Measurements from ENCODE around the gene RNF150.
"Not testable (repeated sequence)": the region's sequence is repeated elsewhere in the genome, so short reads cannot be mapped to it uniquely, and the experiment has no call there.

Gene RNF150
- total RNA-seq, result 0 to 0.04 reads per million in 2 experiments

GRCh38 chr4:141133146-141133998, at the start of gene RNF150:
TSS of gene RNF150 (minus strand) at chr4:141133469.
- peak; percentile 3 for DNase-seq (ENCODE audit: low read depth)

GRCh38 chr4:141180991-141181761, 47.9 kb upstream of the RNF150 start:
- DNase-seq (ENCODE audit: low read depth), result no peak

DNA sequence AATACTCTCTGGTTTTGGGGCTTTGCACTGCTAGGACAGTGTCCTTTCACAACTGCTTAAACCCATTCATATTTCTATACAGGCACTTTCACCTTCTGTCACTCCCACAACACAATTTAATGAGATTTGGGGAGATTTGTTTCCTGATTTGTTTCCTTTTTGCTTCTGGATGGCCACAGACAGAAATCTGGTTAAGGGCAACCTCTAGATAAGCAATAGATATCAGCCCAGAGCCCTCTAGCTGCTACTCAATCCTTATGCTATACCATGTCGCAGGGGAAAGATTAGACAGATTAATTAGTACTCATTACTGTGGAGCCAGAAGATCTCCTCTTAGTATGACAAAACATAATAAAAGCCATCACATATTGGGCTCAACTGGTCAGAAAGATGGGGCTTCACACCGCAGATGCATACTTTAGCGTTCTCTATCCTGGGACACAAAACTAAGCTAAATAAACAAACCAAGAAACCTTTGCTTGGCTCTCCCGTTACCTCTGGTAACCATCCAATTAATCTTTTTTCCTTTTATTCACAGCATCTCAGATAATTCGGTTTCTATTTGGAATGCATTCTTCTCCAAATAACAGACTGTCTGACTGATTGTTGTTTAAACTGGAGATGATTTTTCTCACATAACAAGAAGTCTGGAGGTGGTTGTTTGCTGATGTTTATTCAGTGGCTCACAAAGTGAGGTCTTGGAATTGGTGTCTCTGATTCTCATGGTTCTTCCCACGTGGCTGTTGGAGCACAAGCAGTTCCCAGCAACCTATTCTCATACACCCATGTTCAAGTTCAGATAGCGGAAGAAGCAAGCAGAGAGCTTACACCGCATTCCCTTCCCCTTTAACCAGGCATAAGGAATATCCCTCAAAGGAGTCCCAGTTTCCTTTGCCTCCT, 46.5 kb upstream of the RNF150 start:
- DNase-seq (ENCODE audit: low read depth), result no peak

GRCh38 chr4:141177171-141177570, 43.9 kb upstream of the RNF150 start:
- no peak for DNase-seq (ENCODE audit: low read depth)

- no peak for DNase-seq (ENCODE audit: low read depth)
Measured at GRCh38 chr4:141174457-141174856, 41.2 kb upstream of the RNF150 start.

DNA sequence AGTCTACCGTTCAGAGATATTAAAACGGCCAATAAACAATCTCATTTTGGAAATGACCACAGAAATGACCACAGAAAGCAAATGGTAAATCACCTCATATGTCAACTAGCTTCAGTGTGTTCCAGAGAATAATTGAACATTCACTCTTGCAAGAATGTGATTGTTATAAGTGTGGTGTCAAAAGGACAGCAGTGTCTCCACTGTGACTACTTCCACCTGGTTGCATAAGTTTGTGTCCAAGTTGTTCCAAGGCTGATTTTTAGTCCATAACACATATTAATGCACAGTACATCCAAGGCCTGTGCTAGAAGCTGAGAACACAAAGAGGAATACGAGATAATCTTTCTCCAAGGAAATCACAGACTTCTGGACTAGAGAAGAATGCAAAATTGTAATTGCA, 37.4 kb upstream of the RNF150 start:
- DNase-seq (ENCODE audit: low read depth), result no peak

GRCh38 chr4:141169391-141169790, 36.1 kb upstream of the RNF150 start:
- no peak for DNase-seq (ENCODE audit: low read depth)

GRCh38 chr4:141165001-141165400, 31.7 kb upstream of the RNF150 start:
- DNase-seq (ENCODE audit: low read depth), result not testable (repeated sequence)

GRCh38 chr4:141159027-141159426, 25.8 kb upstream of the RNF150 start:
- DNase-seq (ENCODE audit: low read depth), result no peak

GRCh38 chr4:141158219-141158618, 24.9 kb upstream of the RNF150 start:
- DNase-seq (ENCODE audit: low read depth), result no peak

- DNase-seq (ENCODE audit: low read depth), result no peak
Measured at GRCh38 chr4:141155586-141155985, 22.3 kb upstream of the RNF150 start.

- no peak for DNase-seq (ENCODE audit: low read depth)
Measured at GRCh38 chr4:141154725-141155124, 21.5 kb upstream of the RNF150 start.

DNA sequence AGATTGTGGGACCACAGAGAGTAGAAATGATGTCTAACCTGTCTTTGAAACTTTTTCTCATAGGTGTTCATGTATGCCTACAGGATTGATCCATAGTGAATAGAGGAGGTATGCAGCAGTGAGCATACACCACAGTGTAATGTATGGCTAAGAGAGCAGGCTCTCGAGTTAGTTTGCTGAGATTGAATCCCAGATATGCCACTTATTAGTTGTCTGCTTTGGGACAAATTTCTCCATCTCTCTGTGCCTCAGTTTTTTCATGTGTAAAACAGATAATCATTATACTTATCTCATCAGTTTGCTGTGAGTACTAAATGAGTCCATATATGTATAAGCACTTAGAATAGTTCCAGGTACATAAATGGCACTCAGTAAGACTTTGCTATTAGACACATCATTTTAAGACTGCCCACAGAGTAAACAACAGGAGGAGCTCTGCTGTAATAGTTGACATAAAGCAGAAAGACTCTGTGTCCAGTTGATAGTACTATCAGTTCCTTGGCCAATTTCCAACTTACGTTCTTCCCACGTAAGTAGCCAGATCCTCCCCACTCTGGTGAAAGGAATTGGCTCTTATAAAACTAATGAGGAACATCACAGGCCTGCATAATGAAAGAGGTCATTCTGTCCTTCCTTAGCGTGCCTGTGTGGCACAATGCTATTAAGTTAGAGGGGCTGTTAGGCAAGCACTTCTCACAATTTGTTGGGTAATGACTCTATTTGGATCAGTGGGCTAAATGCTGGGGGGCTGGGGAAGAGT, 20.7 kb upstream of the RNF150 start:
- no peak for DNase-seq (ENCODE audit: low read depth)

DNA sequence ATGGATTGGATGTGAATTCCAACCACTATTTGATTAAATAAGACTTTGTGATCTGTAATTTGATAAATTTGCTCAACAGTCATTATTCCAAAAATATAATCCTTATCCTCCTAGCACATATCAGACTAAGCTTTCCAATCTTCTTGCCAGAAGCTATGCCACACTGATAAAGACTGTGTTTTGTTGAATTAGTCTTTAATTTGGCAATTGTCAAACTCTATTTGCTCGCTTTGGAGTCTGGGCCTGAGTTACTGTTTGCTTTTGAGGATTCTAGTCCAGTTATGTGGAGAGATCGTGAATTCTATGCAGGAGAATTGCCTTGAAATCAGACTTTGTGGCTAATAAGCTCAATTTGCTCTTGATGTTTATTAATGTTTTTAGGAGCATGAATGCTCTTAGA, 10.9 kb upstream of the RNF150 start:
- no peak for DNase-seq (ENCODE audit: low read depth)

- no peak for DNase-seq (ENCODE audit: low read depth)
Measured at GRCh38 chr4:141142423-141142822, 9.2 kb upstream of the RNF150 start.

GRCh38 chr4:141140391-141141200, 7.3 kb upstream of the RNF150 start:
- DNase-seq (ENCODE audit: low read depth), result no peak

DNA sequence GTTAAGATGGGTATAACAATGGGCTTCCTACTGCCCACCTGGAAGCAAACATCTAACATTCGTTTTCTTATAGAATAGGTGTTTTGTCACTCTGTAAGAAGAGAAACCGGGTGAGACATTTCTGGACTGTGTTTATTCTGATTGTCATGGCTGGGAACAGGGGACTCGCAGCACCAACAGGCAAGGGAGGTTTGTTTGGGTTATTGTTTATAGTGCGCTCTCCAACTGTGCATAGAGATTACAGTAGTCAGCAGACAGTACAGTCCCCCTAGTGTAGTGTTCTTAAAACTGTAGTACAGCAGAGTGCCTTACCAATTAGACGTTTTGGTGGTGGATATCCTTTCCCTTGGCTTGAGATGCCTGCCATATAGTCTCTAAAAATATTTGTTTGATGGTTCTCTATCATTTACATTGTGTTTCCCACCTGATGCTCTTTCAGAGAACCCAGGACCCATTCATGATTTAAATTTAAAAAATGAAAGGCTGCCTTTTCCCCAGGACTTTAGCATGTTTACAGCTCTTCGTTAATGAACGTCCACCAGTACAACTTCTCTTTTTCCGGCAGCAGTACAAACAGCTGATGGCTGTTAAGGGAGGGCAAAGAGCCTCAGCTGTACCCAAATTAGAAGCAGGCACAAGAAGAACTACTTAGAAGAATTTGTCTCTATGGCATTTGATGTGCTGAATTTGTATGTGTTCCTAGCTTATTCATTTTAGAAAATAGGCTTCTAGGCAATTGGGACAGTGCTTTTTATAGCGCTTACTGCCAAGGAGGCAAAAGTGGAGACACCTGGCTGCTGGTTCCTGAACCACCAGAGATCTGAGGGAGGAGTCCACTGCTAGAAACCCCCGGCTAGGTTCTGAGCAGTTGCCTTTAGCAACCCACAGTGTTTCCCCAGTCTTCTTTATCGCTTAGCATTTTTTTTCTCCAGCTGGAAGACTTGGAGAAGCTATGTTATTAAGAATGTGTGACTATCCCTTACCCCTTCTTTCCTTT, 1.0 kb upstream of the RNF150 start:
- no peak for DNase-seq (ENCODE audit: low read depth)

- no peak for DNase-seq (ENCODE audit: low read depth)
Measured at GRCh38 chr4:141132709-141133145, 542 bp downstream of the RNF150 start.

- DNase-seq (ENCODE audit: low read depth), result no peak
Measured at GRCh38 chr4:141132072-141132708, 1.1 kb downstream of the RNF150 start.
